ENCODE results near the gene LAMA5. TPM values are rescaled to one million over a fixed set of nuclear protein-coding genes. Genes with fewer than 3 reads are reported as not detected.

LAMA5 gene
- total and polyA plus RNA-seq, 2 experiments from 2014 or later = 201 to 298 TPM

GRCh38 chr20:62394248-62395245 is 27.4 kb upstream of the LAMA5 start:
- 0 out of 3 replicates have a peak, but pooled peaks cover 4% of the 10 kb centered on the region for H3K4me1 Mint-ChIP-seq
- no peak overlapping the region for H3K4me3 Mint-ChIP-seq
- peaks cover 4% of the 10 kb centered on the region; the same call in 2 of the 3 replicates for H3K9me3 Mint-ChIP-seq
- no peak overlapping the region for H3K27ac Mint-ChIP-seq
- no peak for ATAC-seq
- Histone ChIP-seq H3K36me3 (ENCODE audit: insufficient read depth) (no peaks in the 10 kb centered on the region), H3K27ac (ENCODE audit: low read depth) (no peak overlapping the region), H3K4me3 (no peak overlapping the region), H4K20me1 (replicated peaks; ENCODE audit: insufficient read depth) (no peaks in the 10 kb centered on the region), H3K4me2 (no peak overlapping the region), H3K9me2 (ENCODE audit: insufficient read depth) (no peaks in the 10 kb centered on the region), H3F3A (replicated peaks; ENCODE audit: low read depth) (peaks cover 13% of the 10 kb centered on the region), H3K4me1 (ENCODE audit: insufficient read depth) (no peaks in the 10 kb centered on the region), H3K27me3 (ENCODE audit: insufficient read depth) (no peaks in the 10 kb centered on the region), H3K79me2 (replicated peaks; ENCODE audit: insufficient read depth) (no peaks in the 10 kb centered on the region), H2AFZ (no peak overlapping the region)
- peaks cover 20% of the 10 kb centered on the region; the same call in 2 of the 3 replicates for H3K36me3 Mint-ChIP-seq (ENCODE audit: low read depth)
- TF ChIP-seq JUNB (IDR thresholded peaks at IDR 0.05; ENCODE audit: unreplicated experiment) (no peak), ZNF331 (CRISPR knock-in tag; IDR thresholded peaks at IDR 0.05; ENCODE audit: low read depth) (no peak), NANOG (IDR thresholded peaks at IDR 0.05; ENCODE audit: borderline replicate concordance) (no peak), ETS1 (IDR thresholded peaks at IDR 0.05) (no peak)
- peaks cover 23% of the 10 kb centered on the region for H3K27me3 Mint-ChIP-seq (ENCODE audit: insufficient read depth, low read depth, poor library complexity)
- DNase-seq (ENCODE audit: low spot score) = no peak

GRCh38 chr20:62393830-62394229 is 26.7 kb upstream of the LAMA5 start:
- H3K4me3 ChIP-seq = no peak overlapping the region
- Mint-ChIP-seq H3K27me3 (ENCODE audit: insufficient read depth, low read depth, poor library complexity) (peaks cover 23% of the 10 kb centered on the region), H3K27ac (no peak overlapping the region), H3K36me3 (ENCODE audit: low read depth) (peaks cover 27% of the 10 kb centered on the region), H3K4me1 (peaks cover 6% of the 10 kb centered on the region; the same call in 2 of the 3 replicates), H3K9me3 (peaks cover 4% of the 10 kb centered on the region; the same call in 2 of the 3 replicates), H3K4me3 (no peak overlapping the region)
- H3K27ac ChIP-seq (ENCODE audit: low read depth) = no peak overlapping the region
- 0 out of 2 replicates have a peak, but pooled peaks cover 2% of the 10 kb centered on the region for H3K36me3 ChIP-seq (ENCODE audit: insufficient read depth)
- H3K9me2 ChIP-seq (ENCODE audit: insufficient read depth) = no peaks in the 10 kb centered on the region
- no peak for ATAC-seq
- H4K20me1 ChIP-seq (replicated peaks; ENCODE audit: insufficient read depth) = peaks cover 4% of the 10 kb centered on the region; the same call in 1 of the 2 replicates
- H2AFZ ChIP-seq = no peak overlapping the region
- no peak overlapping the region for H3K4me2 ChIP-seq
- no peak for DNase-seq (ENCODE audit: low spot score)
- H3K4me1 ChIP-seq (ENCODE audit: insufficient read depth) = no peaks in the 10 kb centered on the region
- peaks cover 20% of the 10 kb centered on the region for H3F3A ChIP-seq (replicated peaks; ENCODE audit: low read depth)
- no peaks in the 10 kb centered on the region for H3K27me3 ChIP-seq (ENCODE audit: insufficient read depth)
- H3K79me2 ChIP-seq (replicated peaks; ENCODE audit: insufficient read depth) = no peaks in the 10 kb centered on the region; the same call in 1 of the 2 replicates
- TF ChIP-seq CTCF (conservative IDR thresholded peaks at IDR 0.05; ENCODE audit: low read depth in 2 of 2) (0 out of 4 replicates have a peak, but pooled peaks of 1 of the 2 experiments have one; percentile 6), POLR2AphosphoS5 (IDR thresholded peaks at IDR 0.05; ENCODE audit: low read depth) (no peak)

All from GM23338 (cell line).